NCI-H774 (cell line): ENCODE measurements around the gene NGDN.

Experiments
- DNase-seq: peaks from one replicate; lab custom pipeline; 2025; lab: John Stamatoyannopoulos, UW

The NGDN gene

DNA sequence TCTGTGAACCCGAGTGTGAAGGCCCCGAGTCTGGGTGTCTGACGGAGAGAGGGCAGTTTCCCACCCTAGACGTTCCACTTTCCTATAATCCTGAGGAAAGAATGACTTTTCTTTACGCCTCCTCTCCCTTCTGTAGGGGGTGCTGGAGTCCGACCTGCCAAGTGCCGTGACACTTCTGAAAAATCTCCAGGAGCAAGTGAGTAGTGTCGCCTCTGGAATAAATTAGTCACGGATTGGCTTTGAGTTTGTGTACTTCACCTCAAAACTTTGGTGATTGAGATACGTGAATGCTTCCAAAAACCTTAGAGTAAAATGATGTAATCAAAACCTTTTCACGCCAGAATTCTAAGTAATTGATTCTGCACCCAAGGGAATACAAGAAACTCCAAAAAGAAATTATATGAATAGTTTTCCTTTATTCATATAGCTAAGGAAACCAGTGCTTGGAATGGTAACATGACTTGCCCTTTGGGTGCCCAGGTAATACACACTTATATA, 452 bp downstream of the NGDN start:
- DNase-seq: no peak

DNA sequence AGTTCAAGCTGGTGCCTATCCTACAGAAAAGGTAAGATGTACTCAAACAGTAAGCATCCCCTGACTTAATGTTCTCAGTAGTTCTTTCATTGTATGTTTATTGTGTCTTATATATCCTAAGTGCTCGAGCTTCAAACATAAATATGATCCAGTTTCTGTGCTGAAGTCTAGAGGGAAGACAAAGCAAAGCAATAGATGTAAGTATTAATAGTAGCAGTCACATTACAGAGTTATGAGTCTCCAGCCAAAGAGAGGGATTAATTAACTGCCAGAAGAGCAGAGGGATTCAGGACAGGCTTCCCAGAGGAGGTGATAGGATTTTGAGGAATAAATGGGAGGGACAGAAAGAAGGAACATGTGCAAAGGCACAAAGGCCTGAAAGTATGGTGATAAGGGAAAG, 1.4 kb downstream of the NGDN start:
- DNase-seq: no peak

- DNase-seq: peak; percentile 49
Measured at GRCh38 chr14:23478109-23478759, 8.7 kb downstream of the NGDN start.

GRCh38 chr14:23481362-23481970, 12.0 kb downstream of the NGDN start:
- no peak for DNase-seq

DNA sequence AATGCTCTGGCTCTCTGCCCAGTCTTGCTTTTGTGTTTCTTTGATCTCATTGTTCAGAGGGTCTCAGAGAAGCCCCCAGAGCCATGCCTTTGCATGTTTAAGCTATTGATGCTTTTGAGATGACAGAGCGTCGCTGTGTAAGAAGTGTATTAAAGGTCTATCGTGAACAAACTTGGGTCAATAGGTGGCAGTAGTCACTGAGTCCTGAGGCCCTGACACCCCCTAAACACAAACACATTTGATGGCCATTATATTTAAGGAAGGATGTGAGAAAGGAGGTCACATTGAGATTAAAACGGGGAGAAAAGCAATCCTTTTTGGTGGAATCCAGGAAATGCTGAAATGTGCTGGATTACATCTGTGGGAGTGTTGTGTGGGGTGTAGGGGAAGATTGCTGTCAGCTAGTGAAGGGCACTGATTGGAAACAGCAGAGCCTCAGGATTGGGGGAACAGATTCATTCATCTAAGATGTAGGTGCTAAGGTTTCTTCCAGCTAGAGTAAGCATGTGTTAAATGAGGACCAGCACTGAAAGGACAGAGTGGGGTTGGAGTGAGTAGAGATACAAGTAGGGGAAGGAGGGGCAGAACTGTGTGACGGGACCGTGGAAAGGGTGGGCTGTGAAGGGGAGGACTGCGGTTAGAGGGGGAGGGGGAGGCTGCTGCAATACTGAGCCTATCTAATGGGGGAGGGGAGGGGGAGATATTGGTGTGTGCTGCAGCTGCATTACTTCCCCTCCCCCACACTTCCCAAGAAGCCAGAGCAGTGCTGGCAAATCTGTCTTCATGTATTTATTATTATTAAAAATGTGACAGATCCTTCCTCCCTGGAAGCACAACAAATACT, 12.7 kb downstream of the NGDN start:
- DNase-seq: no peak

- DNase-seq: no peak
Measured at GRCh38 chr14:23482823-23483148, 13.3 kb downstream of the NGDN start.

DNA sequence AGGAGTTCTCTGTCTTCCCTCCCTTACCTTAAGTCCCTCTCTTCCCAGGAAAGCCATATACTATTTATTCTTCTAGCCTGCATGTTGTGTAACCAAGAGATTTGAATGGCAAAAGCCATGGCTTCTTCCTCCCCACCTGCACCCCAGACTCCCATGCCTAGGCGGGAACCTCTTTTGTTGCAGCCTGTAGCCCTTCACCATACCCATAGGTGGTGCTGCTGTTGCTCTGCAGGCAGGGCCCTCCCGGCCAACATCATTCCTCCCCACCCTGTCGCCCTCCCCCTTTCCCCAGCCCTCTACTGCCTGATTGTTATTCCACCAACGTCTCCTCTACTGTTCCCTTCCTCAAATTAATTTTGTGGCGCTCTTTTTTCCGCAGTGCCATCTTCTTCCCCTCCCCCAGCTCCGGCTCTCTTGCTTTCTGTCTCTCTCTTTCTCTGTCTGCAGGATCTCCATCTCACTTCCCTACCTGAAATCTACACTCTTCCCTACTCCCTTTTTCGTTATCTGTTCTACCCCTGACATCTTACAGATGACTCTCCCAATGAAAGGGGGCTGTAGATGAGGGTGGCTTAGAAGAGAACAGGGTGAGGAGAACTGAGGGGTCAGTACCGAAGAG, 13.8 kb downstream of the NGDN start:
- DNase-seq: peak; percentile 77

- DNase-seq: no peak
Measured at GRCh38 chr14:23485326-23485725, 15.8 kb downstream of the NGDN start.

- DNase-seq: no peak
Measured at GRCh38 chr14:23486036-23486435, 16.5 kb downstream of the NGDN start.

DNA sequence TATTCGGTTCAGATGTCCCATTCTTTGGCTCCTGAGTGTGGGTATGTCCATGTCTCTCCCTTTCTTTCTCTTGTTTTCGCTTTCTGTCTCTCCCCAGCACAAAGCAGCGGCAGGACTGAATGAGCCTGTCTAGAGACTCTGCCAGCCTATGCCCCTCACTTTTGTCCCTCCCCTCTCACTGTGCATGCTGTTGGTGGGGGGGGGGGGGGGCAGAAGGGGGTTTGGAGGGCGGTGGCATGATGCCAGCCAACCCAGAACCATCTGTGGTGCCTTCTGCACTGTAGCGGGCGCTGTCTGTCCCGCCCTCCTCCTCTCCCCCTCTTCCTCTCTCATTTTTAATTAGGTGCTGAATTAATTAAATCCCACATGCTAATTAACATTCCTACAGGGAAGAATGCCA, 17.7 kb downstream of the NGDN start:
- no peak for DNase-seq

DNA sequence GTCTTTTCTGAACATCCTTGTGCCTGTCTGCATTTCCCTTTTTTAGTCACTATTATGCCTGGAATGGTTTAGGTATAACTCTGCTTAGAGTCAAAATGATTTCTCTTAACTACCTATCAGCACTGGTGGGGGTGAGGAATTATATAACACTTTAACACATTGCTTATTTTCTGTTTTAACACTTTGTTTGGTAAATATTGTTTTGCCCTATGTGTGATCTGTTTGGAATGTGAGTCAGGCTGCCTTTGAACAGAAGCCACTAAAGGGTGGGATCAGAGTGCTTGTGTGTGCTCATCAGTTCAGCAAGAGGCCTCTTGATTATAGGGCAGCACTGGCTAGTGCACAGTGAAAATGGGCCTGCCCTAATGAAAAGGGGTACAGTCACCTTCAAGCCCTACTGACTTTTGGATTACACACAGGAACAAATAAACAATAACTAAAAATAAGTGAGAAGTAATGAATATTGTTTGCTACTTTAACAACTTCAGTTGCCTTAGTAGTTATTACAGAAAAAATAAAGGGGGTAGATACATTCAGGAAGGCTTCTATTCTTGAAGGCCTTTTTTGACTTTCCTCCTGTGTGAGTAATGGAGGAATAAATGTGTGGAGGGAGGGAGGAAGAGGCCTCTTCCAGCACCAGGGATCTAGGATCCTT, 23.2 kb downstream of the NGDN start:
- peak; percentile 62 for DNase-seq

DNA sequence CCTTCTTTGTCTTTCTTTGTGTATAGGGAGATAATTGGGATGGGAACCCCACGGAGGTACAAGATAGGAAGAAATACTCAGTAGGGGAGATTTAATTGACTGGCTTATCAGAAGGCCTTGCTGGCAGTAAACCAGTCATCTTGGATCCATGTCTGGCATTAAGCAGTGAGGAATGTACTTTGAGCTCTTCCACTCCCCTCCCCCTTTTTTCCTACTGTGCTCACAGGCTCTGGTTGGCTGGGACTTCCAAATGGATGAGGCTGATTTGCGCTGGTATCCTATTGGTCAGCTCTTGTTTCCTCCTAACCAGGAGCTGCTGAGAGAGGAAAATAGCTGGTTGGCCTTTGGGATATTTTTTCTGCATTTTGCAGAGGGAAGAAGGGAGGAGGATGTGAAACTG, 24.7 kb downstream of the NGDN start:
- no peak for DNase-seq

DNA sequence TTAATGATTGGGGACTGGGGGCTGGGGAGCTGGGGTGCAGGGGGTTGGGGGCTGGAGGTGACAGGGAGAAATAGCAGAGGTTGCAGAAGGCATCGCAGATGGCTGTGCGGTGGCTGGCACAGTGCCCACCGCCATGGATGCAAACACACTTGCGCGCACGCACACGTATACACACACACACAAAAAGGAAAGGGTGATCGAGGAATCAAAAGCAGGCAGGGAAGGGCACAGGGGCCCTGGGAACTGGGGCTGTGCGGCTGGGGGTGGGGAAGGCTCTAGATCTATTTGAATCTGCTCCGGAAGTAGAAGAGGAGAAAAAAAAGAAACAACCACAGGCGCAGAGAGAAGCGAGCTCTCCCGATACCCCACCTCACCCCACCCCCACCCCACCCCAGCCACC, 42.7 kb downstream of the NGDN start:
- DNase-seq: peak; percentile 51

GRCh38 chr14:23513005-23513817, 43.7 kb downstream of the NGDN start:
- peak; percentile 57 for DNase-seq

GRCh38 chr14:23513818-23514643, 44.5 kb downstream of the NGDN start:
- no peak for DNase-seq

DNA sequence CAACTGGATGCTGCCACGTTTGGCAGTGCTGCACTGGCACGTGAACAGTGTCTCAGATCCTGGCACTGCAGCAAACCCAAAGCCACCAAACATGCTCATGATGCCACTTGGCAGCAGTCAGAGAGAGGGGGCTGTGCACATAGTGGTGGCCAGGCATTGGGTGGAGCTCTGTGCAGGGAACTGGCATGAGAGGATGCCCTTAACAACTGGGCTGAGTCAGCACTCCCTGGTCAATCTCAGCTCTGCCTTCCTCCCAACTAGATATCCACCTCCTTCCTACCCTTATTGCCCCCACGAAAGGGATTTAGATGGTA, 45.1 kb downstream of the NGDN start:
- DNase-seq: no peak

GRCh38 chr14:23517650-23518326, 48.3 kb downstream of the NGDN start:
- no peak for DNase-seq

DNA sequence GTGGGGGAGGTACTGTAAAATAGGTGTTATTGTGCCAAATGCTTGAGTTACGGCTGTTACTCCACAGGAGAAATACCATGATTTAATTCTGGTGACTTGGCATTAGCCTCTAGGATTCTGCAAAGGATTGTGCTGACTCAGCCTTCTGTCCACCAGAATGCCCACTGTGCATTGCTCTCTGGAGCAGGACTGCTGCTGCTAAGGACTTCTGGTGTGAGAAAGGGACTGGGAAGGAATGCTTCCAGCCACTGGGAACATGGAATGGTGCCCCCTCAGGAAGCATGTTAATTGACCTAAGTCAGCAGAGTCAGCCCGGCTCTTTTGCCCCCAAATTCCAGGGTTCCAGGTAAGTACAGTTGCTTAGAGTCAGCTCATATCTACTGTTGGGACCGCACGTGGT, 49.2 kb downstream of the NGDN start:
- DNase-seq: no peak

GRCh38 chr14:23520899-23521533, 51.5 kb downstream of the NGDN start:
- DNase-seq: no peak
